ENCODE data around the gene SFTPB. TPM values are rescaled to one million over a fixed set of nuclear protein-coding genes. Genes with fewer than 3 reads are reported as not detected.

Gene SFTPB
- total RNA-seq, 1 donor from 2014 or later: not detected

DNA sequence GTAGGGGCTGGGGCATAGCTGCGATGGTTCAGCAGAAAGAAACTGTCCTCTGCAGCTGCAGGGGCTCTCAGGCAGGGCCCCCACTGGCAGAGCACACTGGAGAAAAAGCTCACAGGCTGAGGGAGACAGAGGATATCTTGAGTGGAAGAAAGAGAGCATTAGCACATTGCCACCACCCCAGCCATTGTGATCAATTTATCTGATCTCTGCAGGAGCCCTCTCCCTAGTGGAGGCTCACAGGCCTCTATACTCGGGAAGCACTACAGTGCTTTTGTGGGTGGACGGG lies 801 bp upstream of the SFTPB start:
- DNase-seq (ENCODE audit: low spot score in 2 of 2, unreplicated experiment in 2 of 2): no peak
- no peak for TF ChIP-seq CTCF (IDR thresholded peaks at IDR 0.05; ENCODE audit: unreplicated experiment)
- Mint-ChIP-seq H3K4me3 (no peak overlapping the region), H3K9me3 (no peaks in the 10 kb centered on the region), H3K27me3 (ENCODE audit: low read depth) (peaks cover 3% of the 10 kb centered on the region), H3K4me1 (peaks cover 4% of the 10 kb centered on the region), H3K27ac (peak overlapping the region; percentile 55), H3K36me3 (no peaks in the 10 kb centered on the region)

- Mint-ChIP-seq H3K27ac (no peak overlapping the region), H3K9me3 (no peaks in the 10 kb centered on the region), H3K4me1 (peaks cover 4% of the 10 kb centered on the region), H3K27me3 (ENCODE audit: low read depth) (peaks cover 3% of the 10 kb centered on the region), H3K4me3 (no peak overlapping the region), H3K36me3 (no peaks in the 10 kb centered on the region)
- no peak for DNase-seq (ENCODE audit: low spot score in 2 of 2, unreplicated experiment in 2 of 2)
- no peak for TF ChIP-seq CTCF (IDR thresholded peaks at IDR 0.05; ENCODE audit: unreplicated experiment)
These were observed 414 bp downstream of the SFTPB start for GRCh38 chr2:85667561-85668008.

DNA sequence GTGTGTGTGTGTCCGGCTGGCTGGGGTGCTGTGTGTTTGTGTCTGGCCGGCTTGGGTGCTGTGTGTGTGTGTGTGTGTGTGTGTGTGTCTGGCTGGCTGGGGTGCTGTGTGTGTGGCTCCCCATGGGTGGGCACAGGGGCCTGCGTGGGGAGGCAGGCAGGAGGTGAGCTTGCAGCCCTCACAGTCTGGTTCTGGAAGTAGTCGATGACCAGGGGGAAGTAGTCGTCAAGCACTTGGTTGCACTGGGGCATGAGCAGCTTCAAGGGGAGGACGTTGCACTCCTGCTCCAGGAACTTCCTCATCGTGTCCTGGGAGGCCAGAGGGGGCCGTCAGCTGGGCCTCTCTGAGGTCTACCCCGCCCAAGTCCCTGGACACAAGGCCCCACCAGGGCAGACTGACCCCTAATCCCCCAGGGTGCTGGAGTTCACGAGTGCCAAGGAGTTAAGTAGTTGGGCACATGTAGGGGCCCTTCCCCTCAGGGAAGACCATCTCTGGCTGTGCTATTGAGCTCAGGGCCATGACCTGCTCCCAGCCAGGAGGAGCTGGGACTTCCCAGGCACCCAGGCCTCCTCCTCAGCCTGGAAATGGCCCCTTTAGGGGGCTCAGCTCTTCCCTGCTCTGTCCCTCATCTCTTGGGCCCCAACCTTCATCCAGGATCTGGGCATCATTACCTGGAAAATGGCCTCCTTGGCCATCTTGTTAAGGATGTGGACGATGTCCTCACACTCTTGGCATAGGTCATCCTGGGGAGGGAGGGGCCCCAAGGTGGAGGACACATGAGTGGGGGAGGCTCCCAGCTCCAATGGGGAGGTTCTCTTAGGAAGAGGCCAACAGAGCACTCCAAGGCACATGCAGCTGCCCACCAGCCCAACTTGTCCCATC lies 1.3 kb downstream of the SFTPB start:
- no peak for TF ChIP-seq CTCF (IDR thresholded peaks at IDR 0.05; ENCODE audit: unreplicated experiment)
- Mint-ChIP-seq H3K27ac (no peak overlapping the region), H3K4me1 (peaks cover 4% of the 10 kb centered on the region), H3K27me3 (ENCODE audit: low read depth) (peaks cover 3% of the 10 kb centered on the region), H3K36me3 (no peaks in the 10 kb centered on the region), H3K9me3 (no peaks in the 10 kb centered on the region), H3K4me3 (no peak overlapping the region)
- DNase-seq (ENCODE audit: low spot score in 2 of 2, unreplicated experiment in 2 of 2): no peak

DNA sequence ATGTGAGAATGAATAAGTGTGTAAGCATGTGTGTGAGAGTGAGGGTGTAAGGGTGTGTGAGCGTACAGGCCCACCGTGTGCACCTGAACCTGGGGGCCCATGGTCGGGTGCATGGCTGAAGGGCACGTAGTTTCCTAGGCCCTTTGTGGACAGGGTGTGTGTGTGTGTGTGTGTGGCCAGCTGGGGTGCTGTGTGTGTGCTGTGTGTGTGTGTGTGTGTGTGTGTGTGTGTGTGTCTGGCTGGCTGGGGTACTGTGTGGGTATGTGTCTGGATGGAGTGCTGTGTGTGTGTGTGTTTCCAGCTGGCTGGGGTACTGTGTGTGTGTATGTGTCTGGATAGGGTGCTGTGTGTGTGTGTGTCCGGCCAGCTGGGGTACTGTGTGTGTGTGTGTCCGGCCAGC lies 2.0 kb downstream of the SFTPB start:
- peaks cover 3% of the 10 kb centered on the region for H3K27me3 Mint-ChIP-seq (ENCODE audit: low read depth)
- no peak overlapping the region for H3K4me3 Mint-ChIP-seq
- DNase-seq (ENCODE audit: low spot score in 2 of 2, unreplicated experiment in 2 of 2): no peak
- no peak for TF ChIP-seq CTCF (IDR thresholded peaks at IDR 0.05; ENCODE audit: unreplicated experiment)
- no peaks in the 10 kb centered on the region for H3K36me3 Mint-ChIP-seq
- no peaks in the 10 kb centered on the region for H3K9me3 Mint-ChIP-seq
- peaks cover 4% of the 10 kb centered on the region for H3K4me1 Mint-ChIP-seq
- no peak overlapping the region for H3K27ac Mint-ChIP-seq

- peaks cover 4% of the 10 kb centered on the region for H3K4me1 Mint-ChIP-seq
These were observed 2.6 kb downstream of the SFTPB start for GRCh38 chr2:85665264-85665937.

More at GRCh38 chr2:85665264-85665937, 2.6 kb downstream of the SFTPB start:
- DNase-seq (ENCODE audit: low spot score in 2 of 2, unreplicated experiment in 2 of 2): no peak
- no peak overlapping the region for H3K27ac Mint-ChIP-seq
- no peaks in the 10 kb centered on the region for H3K36me3 Mint-ChIP-seq
- no peak for TF ChIP-seq CTCF (IDR thresholded peaks at IDR 0.05; ENCODE audit: unreplicated experiment)
- peaks cover under 1% of the 10 kb centered on the region for H3K27me3 Mint-ChIP-seq (ENCODE audit: low read depth)
- no peak overlapping the region for H3K4me3 Mint-ChIP-seq
- H3K9me3 Mint-ChIP-seq: no peaks in the 10 kb centered on the region

Measured in mesothelial cell of epicardium (in vitro differentiated cells).